MM.1S (cell line): ENCODE results near the gene ANKRD65.

Experiments used
- DNase-seq: peaks from one replicate; pipeline ENCODE4 v3.0.0-alpha.2; 2015
- H2AFZ ChIP-seq: fragments of 300-600 bp; sonication (generic); 2 replicates; pipeline ENCODE4 v1.6.0; 2016; ENCODE audit warnings: antibody characterized with exemption, low read length
- H3F3A ChIP-seq: fragments of 300-600 bp; sonication (generic); 2 replicates; pipeline ENCODE4 v1.6.1; 2016; ENCODE audit warnings: mild to moderate bottlenecking, antibody characterized with exemption, low read length, moderate library complexity, mixed read lengths; ENCODE audit not compliant: insufficient read depth
- H3K27ac ChIP-seq: fragments of 300-600 bp; sonication (generic); 2 replicates; pipeline ENCODE4 v1.5.1; 2016; ENCODE audit warnings: mild to moderate bottlenecking, low read length
- H3K27me3 ChIP-seq: fragments of 300-600 bp; sonication (generic); replicated peaks from 2 replicates; pipeline ENCODE4 v1.6.0; 2016; ENCODE audit warnings: low read length; ENCODE audit not compliant: insufficient read depth
- H3K36me3 ChIP-seq: fragments of 300-600 bp; sonication (generic); replicated peaks from 2 replicates; pipeline ENCODE4 v1.6.1; 2016; ENCODE audit warnings: mild to moderate bottlenecking, low read length, mixed read lengths; ENCODE audit not compliant: insufficient read depth
- H3K4me1 ChIP-seq: fragments of 300-600 bp; sonication (generic); 2 replicates; pipeline ENCODE4 v1.6.1; 2016; ENCODE audit warnings: low read length, mixed read lengths
- H3K4me2 ChIP-seq: fragments of 300-600 bp; sonication (generic); 2 replicates; pipeline ENCODE4 v1.6.0; 2016; ENCODE audit warnings: low read depth, low read length
- H3K4me3 ChIP-seq: fragments of 300-600 bp; sonication (generic); 2 replicates; pipeline ENCODE4 v1.5.1; 2016; ENCODE audit warnings: low read length, mixed read lengths
- H3K79me2 ChIP-seq: fragments of 300-600 bp; sonication (generic); 2 replicates; pipeline ENCODE4 v1.6.1; 2016; ENCODE audit warnings: mixed run types, low read length, mixed read lengths
- H3K9ac ChIP-seq: fragments of 300-600 bp; sonication (generic); 2 replicates; pipeline ENCODE4 v1.6.1; 2016; ENCODE audit warnings: low read length, mixed read lengths
- H3K9me2 ChIP-seq: fragments of 300-600 bp; sonication (generic); replicated peaks from 2 replicates; pipeline ENCODE4 v1.6.1; 2016; ENCODE audit warnings: mild to moderate bottlenecking, low read length, mixed read lengths; ENCODE audit not compliant: insufficient read depth
- H3K9me3 ChIP-seq: fragments of 300-600 bp; sonication (generic); replicated peaks from 2 replicates; pipeline ENCODE4 v1.6.1; 2016; ENCODE audit warnings: mild to moderate bottlenecking, low read length, mixed read lengths; ENCODE audit not compliant: insufficient read depth
- H4K20me1 ChIP-seq: fragments of 300-600 bp; sonication (generic); 2 replicates; pipeline ENCODE4 v1.6.1; 2016; ENCODE audit warnings: mild to moderate bottlenecking, low read length, moderate library complexity, mixed read lengths; ENCODE audit not compliant: insufficient read depth
- CTCF ChIP-seq: fragments of 300-600 bp; sonication (generic); IDR thresholded peaks from 2 replicates; pipeline ENCODE4 v1.5.1; 2016; ENCODE audit warnings: antibody characterized with exemption, low read length, mixed read lengths
- EZH2 ChIP-seq: fragments of 300-600 bp; sonication (generic); optimal IDR thresholded peaks from 2 replicates; pipeline ENCODE3; 2017; ENCODE audit warnings: low read depth, mild to moderate bottlenecking, antibody characterized with exemption, low read length, mixed read lengths
- EZH2phosphoT487 ChIP-seq: fragments of 300-600 bp; sonication (generic); IDR thresholded peaks from 2 replicates; pipeline ENCODE4 v1.6.1; 2018; ENCODE audit warnings: antibody characterized with exemption, low read length

ANKRD65 gene

GRCh38 chr1:1426496-1427105 is 5.5 kb upstream of the ANKRD65 start:
- Histone ChIP-seq H3K36me3 (no peaks in the 10 kb centered on the region), H2AFZ (no peak overlapping the region), H3F3A (no peaks in the 10 kb centered on the region), H3K9me3 (no peaks in the 10 kb centered on the region), H3K27me3 (peaks cover 53% of the 10 kb centered on the region), H3K4me3 (no peak overlapping the region), H3K79me2 (no peaks in the 10 kb centered on the region), H3K9me2 (no peaks in the 10 kb centered on the region), H3K9ac (no peak overlapping the region), H4K20me1 (no peaks in the 10 kb centered on the region), H3K27ac (no peak overlapping the region), H3K4me1 (no peaks in the 10 kb centered on the region), H3K4me2 (no peak overlapping the region)
- no peak for TF ChIP-seq EZH2
- no peak for TF ChIP-seq EZH2phosphoT487
- TF ChIP-seq CTCF, result no peak
- DNase-seq, result no peak

GRCh38 chr1:1425753-1426495 is 4.8 kb upstream of the ANKRD65 start:
- Histone ChIP-seq H3K9me2 (no peaks in the 10 kb centered on the region), H3K4me1 (no peaks in the 10 kb centered on the region), H3K9me3 (no peaks in the 10 kb centered on the region), H3K27me3 (peaks cover 49% of the 10 kb centered on the region), H3K9ac (no peak overlapping the region), H3K4me3 (no peak overlapping the region), H3K27ac (no peak overlapping the region), H2AFZ (no peak overlapping the region), H4K20me1 (no peaks in the 10 kb centered on the region), H3F3A (no peaks in the 10 kb centered on the region), H3K36me3 (no peaks in the 10 kb centered on the region), H3K4me2 (no peak overlapping the region), H3K79me2 (no peaks in the 10 kb centered on the region)
- no peak for DNase-seq
- TF ChIP-seq EZH2phosphoT487 (no peak), EZH2 (no peak), CTCF (no peak)

- Histone ChIP-seq H3K9me2 (no peaks in the 10 kb centered on the region), H2AFZ (no peak overlapping the region), H3K4me1 (no peaks in the 10 kb centered on the region), H3K4me2 (no peak overlapping the region), H3K4me3 (no peak overlapping the region), H3K27ac (no peak overlapping the region), H3K9ac (no peak overlapping the region), H3F3A (no peaks in the 10 kb centered on the region), H4K20me1 (no peaks in the 10 kb centered on the region), H3K36me3 (no peaks in the 10 kb centered on the region), H3K9me3 (no peaks in the 10 kb centered on the region), H3K27me3 (peaks cover 45% of the 10 kb centered on the region), H3K79me2 (no peaks in the 10 kb centered on the region)
- no peak for DNase-seq
- TF ChIP-seq EZH2phosphoT487 (no peak), CTCF (no peak), EZH2 (no peak)
Measured at GRCh38 chr1:1425426-1425752, 4.3 kb upstream of the ANKRD65 start.
